GM19351 (cell line): Measurements from ENCODE around the gene TRIM49D1.
"Not testable (repeated sequence)": the region's sequence is repeated elsewhere in the genome, so short reads cannot be mapped to it uniquely, and the experiment has no call there.

Source experiments
- ATAC-seq: cut with Tn5 transposase; IDR thresholded peaks from one replicate; pipeline ENCODE4 v1.9.1; 2021; ENCODE audit warnings: mild to moderate bottlenecking, moderate library complexity; ENCODE audit not compliant: unreplicated experiment

The TRIM49D1 gene

DNA sequence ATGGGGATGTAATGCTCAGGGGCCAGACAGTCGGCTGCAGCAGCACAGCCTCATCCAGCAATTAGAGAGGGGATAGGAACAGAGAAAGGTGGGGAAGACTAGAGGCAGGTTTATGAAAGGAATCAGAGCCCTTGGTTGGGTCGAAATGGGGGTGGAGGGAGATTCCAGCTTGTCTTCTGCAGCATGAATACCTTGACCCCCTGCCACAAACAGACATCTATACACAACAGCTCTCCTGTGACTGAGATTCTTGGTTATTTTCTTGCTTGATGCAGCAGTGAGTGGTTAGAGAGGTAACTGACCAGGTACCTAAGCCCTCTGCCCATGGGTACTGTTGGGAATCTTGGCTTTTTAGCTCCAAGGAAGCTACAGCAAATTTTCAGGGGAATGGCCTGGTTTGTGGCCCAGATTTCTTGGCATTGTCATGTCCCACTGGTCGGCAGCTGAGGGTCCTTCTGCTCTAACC is at the start of gene TRIM49D1:
Gene TRIM49D1 (minus strand): TSS at position 51 of the 466 bp plus-strand sequence. CDS start 4,535 bp downstream, outside the sequence.
- ATAC-seq: no peak

DNA sequence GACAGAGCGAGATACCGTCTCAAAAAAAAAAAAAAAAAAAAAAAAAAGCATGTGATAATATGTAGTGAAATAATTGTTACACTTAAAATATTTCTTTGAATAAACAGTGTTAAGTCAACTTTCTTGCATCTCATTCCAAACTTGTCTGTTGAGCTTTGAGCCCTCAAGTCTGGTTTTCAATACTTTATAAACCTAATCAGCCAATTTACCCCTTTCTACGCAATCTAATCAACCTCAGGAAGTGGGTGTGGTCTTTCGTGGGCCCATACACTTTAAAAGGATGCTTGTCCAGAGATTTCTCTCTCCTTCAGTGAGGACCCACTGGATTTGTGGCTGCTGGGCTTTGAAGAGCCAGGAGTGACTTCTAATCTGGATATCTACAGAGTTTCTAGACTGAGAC is 43.7 kb upstream of the TRIM49D1 start, which contains the start of gene TRIM64:
Gene TRIM64 (plus strand): TSS at position 301 of the 400 bp plus-strand sequence. CDS start 2,467 bp downstream, outside the sequence.
- not testable (repeated sequence) for ATAC-seq

GRCh38 chr11:89960833-89961232 is 38.8 kb upstream of the TRIM49D1 start:
- ATAC-seq: not testable (repeated sequence)

GRCh38 chr11:89923764-89924163 is 1.7 kb upstream of the TRIM49D1 start, which contains the start of gene TRIM49D2:
Gene TRIM49D2, plus strand, starts transcription at chr11:89924064. Its CDS starts 2,698 bp downstream, at chr11:89926762.
- not testable (repeated sequence) for ATAC-seq

GRCh38 chr11:89900809-89901208 is 21.2 kb downstream of the TRIM49D1 start:
- ATAC-seq: not testable (repeated sequence)

DNA sequence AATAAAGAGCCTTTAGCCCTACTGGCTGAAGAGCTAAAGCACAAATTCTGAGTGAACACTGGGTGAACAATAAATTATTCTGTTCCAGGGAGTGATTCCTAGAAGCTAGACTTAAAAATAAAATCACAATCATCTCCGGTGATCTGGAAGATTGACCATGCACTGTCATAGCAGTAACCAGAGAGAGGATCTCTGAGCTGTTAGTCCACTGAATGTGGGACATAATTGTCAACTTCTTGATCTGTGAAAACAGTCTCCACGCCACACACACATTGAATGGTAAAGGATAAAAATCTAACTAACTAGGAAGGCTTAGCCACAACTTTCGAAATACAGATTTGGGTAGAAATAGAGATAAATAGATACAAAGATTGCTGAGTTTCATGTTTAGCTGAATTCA is 28.8 kb downstream of the TRIM49D1 start:
- not testable (repeated sequence) for ATAC-seq

- ATAC-seq: not testable (repeated sequence)
These were observed 44.5 kb downstream of the TRIM49D1 start for GRCh38 chr11:89877511-89877910.

DNA sequence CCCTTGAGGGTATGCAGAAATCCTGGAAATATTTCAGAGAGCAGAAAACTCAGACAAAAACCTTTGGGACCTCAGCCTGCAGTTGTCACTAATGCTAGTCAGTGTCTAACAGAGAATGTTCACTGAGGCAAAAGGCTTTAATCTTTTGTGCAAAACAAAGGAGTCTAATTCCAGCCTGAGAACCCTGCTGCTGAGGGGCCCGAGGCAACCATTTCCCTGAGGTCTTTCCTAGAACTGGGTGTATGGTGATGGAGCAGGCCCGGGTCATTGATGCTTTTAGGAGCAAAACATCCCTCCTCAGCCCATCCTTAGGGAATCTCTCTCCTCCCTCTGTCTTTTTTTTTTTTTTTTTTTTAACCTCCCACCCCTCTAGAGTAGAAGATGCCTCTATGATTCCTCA is 49.5 kb downstream of the TRIM49D1 start:
- ATAC-seq: not testable (repeated sequence)

DNA sequence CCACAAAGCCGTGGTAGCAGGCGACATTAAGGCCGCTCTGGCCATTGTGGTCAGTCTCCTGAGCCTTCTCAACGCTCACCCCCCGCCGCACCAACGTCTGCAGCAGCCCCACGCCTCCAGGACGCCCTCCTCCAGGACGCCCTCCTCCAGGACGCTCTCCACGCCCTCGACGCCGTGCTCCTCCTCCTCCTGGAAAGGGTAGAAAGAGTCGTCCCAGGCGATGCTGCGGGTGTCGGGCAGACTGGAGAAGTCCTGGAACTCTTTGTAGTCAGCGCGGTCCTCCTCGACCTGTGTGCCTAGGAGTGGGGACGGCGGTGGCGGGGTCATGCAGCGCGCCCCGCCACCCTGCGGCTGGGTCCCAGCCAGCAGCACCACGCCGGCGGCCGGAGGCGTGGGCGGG is 56.8 kb downstream of the TRIM49D1 start:
- ATAC-seq: not testable (repeated sequence)

- ATAC-seq: not testable (repeated sequence)
These were observed 57.9 kb downstream of the TRIM49D1 start for GRCh38 chr11:89863906-89864704.
